T-helper 1 cell (primary cell): ENCODE measurements around the gene TMEM179.

Experiments
- DNase-seq, 5 donors: peaks; one replicate each; pipeline ENCODE4 v3.0.0-alpha.2; 2012 to 2020

Gene TMEM179

DNA sequence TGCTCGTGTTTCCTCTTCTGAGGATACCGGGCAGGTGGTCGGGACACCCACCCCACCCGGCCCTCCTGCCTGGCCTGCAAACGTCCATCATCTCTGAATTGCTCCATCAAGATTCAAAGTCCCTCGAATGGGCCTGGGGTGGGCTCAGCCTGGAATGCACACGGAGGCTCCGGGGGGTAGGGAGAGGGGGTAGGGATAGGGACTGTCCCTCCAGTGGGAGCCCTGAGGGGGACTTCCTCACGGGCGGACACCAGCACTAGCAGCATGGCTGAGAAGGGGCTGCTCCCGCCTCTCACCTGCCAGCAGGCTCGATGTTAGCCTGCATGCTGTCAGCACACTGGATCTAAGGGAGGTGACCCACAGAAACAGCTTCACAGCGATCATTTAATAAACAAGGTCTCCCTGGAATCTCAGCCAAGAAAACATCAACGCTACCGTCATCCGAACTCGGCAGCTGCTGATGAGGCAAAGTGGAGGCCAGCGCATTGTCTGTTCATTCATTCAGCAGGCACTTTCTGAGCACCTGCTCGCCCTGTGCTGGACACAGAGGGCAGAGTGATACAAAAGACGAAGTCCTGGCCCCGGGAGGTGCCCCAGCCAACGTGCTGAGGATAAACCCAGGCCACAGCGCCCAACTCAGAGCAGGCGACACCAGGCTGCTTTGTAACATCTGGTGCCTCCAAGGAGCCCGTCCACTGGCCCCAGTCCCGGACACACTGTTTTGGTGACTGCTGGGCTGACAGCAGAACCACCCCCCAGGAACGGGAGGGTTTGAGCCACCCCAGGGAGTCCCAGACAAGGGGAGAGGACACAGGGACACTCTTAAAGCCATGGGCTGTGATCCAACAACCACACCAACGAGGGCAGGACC lies 6.3 kb downstream of the TMEM179 start:
- peak in 1 of 5 donors; percentile 8 for DNase-seq

DNA sequence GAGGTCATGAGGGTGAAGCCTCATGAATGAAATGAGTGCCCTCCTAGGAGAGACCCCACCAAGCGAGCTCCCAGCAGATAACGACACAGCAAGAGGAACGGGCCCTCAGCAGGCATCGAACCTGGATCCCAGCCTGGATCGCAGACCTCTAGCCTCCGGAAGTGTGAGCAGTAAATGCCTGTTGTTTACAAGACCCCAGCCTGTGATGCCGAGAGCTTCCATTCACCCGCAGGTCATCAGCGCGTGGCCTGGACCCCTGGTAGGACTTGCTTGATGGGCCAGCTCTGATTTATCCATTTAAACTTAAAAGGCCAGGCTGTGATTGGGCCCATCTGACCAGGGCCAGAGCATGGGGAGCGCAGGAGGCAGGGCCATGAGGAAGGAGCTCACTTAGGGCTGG lies 7.0 kb downstream of the TMEM179 start:
- no peak for DNase-seq

DNA sequence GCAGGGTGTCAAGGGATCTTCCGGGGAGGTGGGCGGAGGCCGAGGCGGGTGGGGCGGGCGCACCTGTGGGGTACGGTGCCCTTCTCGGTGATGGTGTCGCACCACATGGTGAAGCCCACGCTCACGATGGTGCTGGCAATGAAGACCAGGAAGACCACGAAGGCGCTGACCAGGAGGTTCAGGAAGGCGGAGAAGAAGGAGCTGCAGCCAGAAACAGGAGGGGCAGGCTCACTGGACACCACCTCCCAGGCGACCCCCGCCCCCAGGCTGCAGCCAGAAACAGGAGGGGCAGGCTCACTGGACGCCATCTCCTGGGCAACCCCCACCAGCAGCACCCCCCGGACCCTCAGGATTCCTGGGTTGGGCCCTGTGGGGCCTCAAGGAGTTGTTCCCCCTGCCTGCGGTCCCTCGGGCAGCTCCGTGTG lies 7.6 kb downstream of the TMEM179 start:
- no peak for DNase-seq

DNA sequence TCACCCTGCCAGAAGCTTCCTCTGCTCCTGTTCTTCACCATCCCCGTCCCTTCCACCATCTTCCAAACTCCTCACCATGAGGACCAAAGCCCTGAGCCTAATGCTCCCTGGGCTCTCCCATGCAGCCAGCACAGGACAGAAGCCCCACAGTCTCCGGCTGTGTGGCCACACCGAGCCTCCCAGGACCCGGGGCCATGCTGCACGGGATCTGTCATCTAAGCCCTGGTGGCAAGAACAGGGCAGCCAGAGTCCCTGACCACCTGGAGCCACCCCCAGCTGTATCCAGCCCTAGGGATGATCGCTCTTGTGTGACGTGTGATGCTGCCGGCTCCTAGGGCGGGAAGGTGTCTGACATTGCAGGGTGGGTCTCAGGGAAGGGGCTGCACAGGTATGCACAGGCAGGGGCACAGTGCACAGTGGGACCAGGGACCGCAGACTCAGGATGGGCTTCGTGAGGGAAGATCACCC lies 8.1 kb downstream of the TMEM179 start:
- DNase-seq: no peak

DNA sequence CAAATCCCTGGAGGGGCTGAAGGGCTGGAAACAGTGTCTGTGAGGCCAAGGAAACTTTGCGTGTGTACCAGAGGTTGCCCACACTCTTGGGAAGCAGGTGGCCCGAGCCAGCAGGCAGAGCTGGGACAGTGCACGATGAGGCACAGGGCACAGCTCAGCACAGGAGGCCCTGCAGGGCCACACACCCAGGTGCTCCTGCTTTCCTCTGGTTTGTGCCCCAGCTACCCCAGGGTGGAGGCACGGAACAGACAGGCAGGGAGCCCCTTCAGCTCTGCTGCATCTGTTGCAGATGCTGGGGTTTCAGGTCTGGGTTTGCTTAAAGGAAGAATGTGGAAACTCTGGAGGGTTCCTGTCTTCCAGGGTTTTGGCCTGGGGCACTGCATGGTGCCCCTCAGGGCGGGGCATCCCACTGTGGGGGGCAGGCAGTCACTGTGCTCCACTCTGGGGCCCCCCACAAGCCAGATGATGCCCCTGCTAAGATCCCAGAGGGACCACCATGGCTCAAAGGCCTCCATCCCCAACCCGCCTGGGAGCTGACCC lies 8.6 kb downstream of the TMEM179 start:
- no peak for DNase-seq

DNA sequence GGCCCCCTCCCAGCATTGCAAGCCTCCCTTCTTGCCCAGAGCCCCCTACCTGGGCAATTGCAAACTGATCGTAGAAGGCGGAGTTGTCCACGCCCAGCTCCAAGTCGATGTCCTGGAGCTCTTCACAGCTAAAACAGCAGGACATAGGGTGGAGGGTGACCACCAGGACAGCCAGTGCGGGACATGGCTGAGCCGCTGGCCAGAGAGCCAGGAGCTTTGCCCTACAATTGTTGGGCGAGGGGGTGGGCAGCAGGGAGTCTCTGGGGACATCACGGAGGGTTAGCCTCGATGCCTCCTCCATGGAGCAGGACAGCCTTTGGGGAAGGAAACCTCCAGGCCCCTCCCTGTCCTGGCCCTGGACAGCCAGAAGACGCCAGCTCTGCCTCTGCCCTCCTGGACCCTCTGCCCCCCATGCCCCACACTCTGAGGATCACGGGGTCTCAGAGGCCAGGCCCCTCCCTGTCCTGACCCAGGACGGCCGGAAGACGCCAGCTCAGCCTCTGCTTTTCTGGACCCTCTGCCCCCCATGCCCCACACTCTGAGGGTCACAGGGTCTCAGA lies 9.4 kb downstream of the TMEM179 start:
- DNase-seq: peak in 1 of 5 donors; percentile 2

DNA sequence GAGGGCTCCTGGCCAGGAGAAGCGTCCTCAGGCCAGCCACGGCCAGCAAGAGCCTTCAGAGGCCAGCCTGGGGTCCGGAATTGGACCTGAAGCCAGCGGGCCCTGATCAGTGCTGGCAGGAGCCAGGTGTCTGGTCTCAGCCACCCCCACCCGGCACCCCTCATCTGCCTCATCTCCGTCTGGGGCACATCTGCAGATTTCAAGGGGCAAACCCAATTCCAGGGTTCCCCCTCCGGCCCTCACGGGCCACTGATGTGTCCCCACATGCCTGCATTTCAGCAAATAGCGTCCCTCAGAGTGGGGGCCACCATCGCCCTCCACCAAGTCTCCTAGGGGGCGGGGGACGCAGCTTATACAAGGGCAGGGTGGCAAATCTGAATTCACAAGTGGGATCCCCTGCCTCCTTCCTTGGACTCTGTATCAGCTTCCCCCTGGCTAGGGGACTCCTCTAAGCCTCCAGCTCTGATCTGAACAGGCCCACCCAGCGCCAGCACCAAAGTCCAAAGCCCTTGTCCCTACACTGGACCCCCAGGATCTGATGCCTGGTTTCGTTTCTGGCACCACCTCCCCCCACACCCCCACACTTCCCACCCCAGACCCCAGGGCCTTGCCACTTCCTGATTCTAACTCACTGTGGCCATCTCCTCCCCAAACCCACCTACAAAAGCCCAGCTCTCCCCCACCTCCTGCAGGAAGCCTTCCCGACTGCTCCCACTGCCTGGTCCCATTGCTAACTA lies 10.1 kb downstream of the TMEM179 start:
- DNase-seq: no peak

DNA sequence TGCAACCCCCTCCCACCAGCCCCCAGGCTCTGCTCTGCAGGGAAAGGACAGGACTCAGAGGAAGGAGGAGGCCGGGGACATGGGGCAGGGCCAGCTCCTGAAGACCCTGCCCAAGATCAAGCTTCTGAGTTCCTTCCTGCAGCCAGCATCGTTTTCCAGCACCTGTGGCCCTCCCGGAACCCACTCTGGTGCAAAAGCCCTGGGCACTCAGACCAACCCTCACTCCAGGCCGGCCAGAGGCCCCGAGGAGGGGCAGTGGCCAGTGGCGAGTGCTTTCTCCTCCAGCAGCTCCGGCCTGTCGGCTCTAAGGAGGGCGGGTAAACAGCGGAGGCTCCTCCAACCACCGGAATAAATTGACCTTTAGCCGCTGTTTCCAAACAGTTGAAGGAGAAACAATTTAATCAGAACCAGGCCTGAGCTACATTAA lies 10.8 kb downstream of the TMEM179 start:
- DNase-seq: no peak

DNA sequence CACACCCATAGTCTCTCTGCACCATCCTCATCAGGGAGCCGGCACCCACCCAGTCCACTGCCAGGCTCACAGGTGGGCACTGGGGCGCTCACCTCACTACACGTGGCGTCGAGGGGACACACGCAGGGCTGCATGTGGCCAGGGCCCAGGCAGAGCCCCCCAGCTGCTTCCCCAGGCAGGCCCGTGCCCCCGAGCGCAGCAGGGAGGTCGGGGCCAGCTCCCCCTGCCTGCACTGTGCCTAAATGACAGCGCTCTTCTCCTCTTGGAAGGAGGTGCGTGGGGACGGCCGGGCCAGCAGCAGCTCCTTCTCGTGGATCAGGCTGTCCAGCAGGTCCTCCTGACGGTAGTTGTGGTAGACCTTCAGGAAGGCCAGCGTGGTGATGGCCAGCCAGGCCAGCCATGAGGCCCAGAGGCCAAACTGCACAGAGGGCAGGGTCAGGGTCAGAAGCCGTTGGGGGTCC lies 11.3 kb downstream of the TMEM179 start:
- DNase-seq: no peak

DNA sequence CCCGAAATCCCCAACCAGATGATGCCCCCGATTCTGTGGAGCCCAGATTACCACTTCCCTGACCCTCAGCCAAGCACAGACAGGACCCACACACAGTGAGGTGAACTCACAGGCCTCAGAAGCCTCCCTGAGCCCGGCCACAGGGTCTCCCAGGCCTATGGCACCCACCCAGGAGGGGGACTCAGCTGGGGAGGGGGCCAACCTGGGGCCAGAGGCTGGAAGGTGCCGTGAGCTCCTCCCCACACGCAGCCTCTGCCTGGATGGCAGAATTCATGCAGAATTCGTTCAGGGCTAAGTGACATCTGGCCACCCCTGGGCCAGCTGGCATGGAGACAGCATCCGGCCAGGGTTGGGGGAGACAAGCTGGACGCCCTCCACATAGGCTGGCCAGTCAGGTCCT lies 11.8 kb downstream of the TMEM179 start:
- DNase-seq: no peak

DNA sequence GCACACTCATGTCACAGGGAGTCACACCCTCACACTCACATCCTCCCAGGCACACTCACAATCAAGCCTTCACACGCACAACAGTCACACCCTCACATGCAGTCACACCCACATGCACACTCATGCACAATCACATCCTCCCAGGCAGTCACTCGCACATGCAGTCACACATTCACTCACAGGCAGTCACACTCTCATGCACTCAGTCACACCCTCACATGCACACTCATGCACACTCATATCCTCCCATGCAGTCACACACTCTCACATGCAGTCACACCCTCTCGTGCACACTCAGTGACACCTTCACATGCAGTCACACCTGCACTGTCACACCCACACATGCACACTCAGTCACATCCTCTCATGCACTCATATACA lies 12.3 kb downstream of the TMEM179 start:
- no peak for DNase-seq

DNA sequence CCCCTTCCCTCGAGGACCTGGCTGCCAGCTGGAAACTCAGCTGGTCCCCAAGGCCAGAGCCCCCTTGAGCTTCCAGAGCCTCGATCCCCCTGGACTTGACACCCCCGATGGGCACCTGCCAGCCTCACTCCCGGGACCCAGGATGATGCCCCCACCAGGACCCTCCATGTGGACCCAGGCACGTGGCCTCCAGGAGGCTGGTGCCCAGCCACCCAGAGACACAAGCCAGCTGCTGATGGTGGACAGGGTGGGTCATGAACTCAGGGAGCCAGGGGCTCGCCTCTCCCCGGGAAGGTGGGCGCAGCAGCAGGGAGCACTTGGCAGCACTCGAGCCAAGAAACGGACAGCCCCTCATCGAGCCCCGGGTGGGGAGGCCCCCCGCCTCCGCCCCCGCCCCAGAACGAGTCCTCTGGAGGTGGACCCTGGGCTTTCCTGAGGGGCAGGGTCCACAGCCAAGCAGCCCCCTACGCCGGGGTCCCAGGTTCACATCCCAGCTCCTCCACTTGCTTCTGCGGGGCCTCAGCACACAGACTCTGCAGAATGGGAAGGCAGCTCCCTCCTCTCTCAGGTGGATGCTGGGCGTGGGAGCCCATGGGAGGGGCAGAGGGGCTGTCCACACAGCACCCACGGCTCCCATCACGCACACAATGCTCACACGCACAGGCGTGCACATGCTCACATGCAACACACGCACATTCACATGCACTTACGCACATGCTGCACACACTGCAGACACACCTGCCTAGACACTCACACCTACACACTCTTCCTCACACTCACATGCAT lies 12.9 kb downstream of the TMEM179 start:
- DNase-seq: no peak

DNA sequence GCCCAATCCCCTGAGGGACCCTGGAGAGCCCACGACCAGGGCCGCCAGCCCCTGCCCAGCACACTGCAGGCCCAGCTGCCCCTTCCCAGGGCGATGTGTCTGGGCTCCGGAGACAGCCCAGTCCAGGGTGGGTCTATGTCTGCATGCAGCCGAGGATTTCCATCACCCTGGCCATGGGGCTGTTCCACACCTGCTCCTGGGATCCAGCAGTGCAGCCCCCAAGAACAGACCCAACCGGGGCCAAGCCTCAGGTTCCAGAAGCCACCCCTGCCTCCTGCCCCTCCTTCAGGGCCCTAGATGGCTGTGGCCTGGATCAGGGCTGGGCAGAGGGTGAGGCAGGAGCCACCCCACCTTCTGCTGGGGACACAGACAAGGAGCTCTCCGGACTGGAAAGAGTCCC lies 13.5 kb downstream of the TMEM179 start:
- no peak for DNase-seq

DNA sequence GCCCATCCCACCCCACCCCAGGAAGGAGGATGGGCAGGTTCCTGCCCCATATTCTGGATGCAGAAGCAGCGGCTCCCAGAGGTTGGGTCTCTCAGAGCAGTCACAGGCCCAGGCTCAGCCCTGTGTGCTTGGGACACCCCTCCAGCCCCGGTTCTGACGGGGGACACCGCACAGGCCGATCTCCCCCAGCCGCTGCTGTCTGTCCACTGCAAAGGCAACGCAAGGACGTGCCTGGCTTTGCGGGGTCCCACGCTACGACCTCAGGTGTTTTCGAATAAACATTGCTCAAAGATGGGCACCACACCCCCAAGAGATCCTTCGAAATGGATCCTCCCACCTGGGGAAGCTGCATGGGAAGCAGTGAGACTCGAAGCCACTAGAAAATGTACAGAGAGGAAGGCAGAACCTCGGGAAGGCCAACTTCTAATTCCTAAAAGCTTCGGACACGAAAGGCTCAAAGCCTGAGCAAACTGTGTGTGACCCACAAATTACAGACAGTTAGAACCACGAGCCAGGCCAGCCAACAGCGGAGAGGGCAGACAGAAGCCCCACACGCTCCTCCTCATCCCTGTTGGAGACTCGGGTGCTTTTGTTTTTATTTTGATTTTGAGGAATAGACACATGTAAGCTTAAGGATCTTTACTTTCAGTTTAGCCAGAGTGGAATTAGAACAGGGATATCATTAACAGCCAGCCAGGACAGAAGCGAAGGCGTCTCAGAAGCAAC lies 14.2 kb downstream of the TMEM179 start:
- DNase-seq: no peak

DNA sequence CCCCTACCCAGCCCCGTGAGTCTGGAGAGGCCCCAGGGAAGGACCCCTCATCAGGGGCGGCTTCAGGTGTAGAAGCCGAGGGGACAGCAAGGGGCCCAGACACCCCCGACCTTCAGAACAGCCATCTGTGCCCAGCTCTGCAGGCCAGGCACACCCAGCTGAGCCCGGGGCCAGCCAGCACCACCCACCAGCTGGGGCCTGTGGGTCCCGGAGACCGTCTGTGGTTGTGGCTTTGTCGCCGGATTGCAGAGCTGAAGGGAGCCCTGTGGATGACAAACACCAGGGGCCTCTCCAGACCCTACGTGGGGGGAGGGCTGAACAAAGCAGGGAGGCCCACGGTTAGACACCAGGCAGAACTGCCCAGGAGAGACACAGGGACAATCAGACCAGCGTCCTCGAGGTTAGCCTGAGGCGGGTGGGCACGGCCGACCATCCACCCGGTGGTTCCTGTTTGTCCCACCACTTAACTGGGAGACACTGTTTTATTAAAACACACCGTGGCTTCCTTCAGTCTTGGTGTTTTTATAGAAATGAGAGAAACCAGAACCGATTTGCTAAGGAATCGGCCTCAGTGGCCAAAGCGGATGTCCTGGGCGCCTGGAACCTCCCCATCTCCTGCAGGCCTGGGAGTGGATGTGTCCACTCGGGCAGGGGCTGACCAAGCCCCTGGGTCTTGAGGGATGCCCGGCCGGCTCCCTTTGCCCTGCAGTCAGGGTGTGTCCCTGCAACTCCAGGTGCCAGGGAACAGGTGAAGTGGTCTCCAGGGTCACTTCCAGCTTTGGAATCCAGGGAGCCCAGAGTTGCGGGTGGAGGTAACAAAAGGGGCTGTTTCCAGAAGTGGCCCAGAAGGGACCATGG lies 15.0 kb downstream of the TMEM179 start:
- DNase-seq: no peak

DNA sequence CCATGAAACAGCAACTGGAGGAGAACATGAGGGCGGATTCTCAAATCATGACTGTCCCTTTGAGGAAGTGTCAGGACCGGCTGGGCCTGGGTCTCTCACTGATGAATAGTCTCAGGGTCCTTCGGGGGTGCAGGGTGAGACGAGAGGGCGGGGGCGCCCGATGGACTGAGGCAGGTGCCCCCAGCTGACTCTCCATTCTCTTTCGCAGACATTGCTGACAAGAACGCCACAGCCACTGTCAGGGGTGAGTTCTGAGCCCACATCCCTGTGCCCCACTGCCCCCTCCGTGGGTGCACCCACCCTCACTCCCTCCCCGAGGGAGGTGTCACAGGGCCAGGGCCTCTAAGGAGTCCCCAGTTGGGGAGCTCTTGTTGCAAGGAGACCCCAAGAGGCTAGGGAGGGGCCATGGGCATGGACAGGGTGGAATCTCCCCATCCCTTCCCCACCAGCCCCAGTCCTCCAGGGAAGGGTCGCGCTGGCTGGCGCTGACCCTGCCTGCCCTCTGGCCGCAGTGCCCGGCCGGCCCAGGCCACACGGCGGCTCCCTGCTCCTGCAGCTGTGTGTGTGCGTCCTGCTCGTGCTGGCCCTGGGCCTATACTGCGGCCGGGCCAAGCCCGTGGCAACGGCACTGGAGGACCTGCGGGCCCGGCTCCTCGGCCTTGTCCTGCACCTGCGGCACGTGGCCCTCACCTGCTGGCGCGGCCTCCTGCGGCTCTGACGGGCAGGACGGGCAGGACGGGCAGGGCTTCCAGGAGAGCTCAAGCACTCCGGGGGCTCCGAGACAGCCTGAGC lies 16.3 kb downstream of the TMEM179 start:
- DNase-seq: no peak

DNA sequence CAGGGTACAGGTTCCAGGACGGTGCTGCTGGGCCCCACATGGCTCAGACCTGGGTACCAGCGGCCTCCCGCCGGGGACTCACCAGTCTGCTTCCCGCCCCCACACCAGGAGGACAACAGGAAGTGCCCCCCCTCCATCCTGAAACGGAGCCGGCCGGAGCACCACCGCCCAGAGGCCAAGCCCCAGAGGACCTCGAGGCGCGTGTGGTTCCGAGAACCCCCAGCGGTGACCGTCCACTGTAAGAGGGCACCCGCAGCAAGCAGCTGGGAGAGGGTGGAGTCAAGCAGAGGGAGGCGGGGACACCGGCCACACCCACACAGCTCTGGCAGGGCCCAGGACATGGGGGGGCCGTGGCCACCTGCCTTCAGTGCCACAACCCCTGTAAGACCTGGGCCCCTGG lies 16.9 kb downstream of the TMEM179 start:
- DNase-seq: no peak

DNA sequence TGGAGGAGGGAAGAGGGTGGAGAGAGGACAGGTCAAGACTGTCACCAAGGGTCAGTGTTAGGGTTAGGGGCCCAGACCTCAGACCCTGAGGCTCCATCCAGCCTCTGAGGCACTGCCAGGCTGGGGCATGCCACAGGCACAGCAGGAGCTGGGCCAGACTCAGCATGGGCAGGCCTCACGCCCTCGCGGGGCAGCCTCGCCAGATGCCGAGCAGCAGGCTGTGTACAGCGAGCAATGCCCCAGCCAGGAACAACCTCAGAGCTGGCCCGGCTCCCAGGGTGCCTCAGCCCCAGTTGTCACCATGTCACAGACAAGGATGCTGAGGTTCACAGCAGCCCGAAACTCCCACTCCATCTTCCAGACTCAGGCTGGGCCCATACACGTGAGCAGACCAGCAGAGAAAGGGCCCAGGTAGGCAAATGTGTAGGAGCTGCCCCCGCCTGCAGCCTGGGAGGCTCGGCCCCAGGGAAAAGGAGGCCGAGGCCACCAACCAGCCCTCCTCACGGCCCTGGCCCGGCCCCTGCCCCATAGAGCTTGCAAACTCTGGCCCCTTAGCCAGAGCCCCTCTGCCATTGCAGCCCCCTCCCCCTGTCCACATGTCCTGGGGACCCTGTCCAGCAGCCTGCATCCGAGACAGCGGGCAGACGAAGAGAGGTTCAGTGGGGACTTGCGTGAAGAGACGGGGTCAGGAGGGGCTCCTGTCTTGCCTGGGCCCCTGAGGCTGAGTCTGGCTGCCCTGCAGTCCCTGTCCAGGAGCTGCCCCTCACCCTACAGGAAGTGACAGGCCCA lies 17.5 kb downstream of the TMEM179 start:
- no peak for DNase-seq
